HG03135 (cell line): ENCODE measurements around the gene LARGE1.
"Not testable (repeated sequence)": the region's sequence is repeated elsewhere in the genome, so short reads cannot be mapped to it uniquely, and the experiment has no call there.

ENCODE experiments used
- ATAC-seq: cut with Tn5 transposase; IDR thresholded peaks from one replicate; pipeline ENCODE4 v1.9.1; 2021; ENCODE audit warnings: mild to moderate bottlenecking, moderate library complexity; ENCODE audit not compliant: unreplicated experiment

Gene LARGE1

DNA sequence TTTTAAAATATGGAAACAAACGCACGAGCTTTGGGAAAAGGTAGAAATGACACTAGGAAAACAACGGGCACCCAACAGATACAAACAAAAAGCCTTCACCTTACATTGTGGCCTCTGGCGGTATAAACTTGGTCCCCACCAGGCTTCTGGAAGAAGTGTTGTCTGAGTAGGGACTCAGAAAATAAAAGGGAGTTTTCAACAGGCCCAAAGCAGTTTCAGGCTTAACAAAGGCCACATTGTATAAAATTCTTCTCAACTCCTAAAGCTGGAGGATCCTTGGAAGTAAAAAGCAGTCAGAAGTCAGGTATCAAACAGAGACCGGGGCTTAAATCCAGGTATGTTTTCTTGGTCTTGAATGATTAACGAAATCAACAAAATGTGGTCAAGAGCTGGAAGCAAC lies 61.0 kb downstream of the LARGE1 start:
- ATAC-seq, result no peak

DNA sequence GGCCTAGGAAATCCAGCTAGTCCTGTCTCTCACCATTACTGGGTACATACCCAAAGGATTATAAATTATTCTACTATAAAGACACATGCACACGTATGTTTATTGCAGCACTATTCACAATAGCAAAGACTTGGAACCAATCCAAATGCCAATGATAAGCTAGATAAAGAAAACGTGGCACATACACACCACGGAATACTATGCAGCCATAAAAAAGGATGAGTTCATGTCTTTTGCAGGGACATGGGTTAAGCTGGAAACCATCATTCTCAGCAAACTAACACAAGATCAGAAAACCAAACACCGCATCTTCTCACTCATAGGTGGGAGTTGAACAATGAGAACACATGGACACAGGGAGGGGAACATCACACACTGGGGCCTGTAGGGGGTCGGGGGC lies 61.6 kb downstream of the LARGE1 start:
- ATAC-seq, result not testable (repeated sequence)

DNA sequence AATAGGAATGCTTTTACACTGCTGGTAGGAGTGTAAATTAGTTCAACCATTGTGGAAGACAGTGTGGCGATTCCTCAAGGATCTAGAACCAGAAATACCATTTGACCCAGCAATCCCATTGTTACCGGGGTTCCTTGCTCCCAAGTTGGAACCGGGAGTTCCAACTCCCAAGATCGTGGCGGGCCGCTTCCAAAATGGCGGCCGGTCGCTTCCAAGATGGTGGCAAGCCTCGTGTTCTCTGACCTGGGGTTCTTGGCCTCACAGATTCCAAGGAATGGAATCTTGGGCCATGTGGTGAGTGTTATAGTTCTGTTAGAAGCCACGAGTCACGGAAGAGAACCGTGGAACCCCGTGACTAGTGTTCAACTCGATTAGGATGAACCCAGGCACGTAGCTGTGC lies 62.5 kb downstream of the LARGE1 start:
- not testable (repeated sequence) for ATAC-seq

DNA sequence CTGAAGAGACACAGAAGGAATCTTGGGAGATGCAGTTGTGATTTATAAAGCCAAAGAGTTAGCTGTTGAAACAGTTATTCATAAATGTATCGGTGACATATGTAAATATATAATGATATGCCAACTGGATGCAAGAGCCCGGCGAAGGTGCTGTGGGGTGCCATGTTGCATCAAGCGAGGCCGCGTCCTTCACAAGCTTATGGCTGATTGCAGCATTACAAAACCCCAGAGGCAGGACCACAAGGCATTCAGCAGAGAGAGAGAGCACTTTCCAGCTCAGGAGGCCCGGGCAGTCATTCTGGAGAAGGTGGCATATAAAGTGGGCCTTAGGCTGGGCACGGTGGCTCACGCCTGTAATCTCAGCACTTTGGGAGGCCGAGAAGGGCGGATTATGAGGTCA lies 65.6 kb downstream of the LARGE1 start:
- no peak for ATAC-seq

DNA sequence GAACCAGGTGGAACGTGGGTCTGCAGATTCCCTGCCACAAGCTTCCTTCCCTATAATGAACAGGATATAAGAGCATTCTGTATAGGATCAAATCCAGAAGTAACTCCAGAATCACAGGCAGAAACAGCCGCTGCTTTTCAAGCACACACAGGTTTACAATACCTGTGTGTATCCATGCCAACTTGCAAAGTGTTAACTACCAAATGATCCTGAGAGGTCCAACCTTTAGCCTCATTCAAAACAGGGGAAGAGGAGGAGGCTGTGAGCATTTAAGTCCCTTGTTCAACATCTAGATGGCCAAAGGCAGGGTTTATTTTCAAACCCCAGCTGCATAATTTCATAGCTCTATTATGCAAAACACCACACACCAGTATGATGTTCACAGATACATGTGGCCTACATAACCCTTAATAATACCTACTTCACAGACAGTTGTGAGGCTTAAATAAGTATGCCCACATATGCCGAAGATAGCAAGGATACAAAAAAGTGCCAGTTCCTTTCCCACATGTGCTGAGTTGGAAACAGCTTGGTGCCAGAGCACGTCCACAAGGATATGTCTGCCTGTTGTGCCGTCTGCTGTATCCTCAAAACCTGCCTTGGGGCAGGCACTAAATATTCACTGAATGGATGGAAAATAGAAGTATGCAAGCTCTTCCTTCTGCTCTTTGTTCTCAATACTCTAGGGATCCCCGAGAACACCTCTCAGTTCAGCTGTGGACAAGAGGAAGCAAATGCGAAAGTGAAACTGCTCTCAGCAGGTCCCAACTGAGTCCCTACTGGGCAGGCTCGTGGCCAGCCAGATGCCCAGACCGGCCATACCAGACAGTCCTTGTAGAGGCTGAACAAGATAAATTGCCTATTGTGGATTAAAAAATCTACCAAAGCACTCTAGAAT lies 66.8 kb downstream of the LARGE1 start:
- peak; percentile 85 for ATAC-seq

DNA sequence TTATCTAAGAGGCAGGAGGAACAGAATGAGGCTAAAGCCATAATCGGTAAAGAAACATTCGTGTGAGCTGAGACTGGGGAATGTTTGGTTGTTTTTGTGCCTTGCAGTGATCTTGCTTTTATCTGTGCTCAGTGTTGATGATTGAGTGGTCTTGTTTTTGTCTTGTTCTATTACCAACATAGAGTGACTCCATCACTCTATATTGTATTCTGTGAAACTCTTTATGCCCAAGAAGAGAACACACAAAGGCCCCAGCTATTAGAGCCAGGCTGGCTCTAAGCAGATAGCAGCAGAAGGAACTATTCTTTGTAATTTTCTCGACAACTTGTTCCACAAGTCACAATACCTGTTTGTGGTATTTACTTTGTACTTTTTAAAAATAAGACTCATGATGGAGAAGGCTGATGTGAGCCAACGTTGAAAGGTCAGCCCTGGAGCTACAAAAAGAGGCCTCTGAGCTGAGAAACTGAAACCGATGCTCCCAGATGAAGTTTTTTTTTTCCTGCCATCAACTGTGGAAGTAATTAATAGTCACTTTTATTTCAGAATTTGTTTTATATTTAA lies 68.4 kb downstream of the LARGE1 start:
- no peak for ATAC-seq

DNA sequence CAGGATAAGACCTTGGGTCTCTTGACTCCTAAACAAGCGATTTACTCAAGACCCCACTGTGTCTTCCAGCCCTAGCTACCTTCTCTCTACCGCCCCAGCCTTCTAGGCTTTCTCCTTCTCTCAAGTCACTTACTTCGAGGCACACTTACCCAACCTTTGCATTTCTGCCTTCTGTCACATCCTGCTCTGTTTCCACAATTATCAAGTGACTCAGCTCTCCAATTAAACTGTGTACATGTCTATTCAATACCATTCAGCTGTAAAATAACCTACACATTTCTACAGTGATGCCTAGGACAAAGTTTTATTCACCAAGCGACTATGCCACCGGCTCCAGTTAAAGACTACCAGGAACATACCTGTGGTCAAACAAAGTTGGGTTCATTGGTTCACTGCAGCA lies 69.0 kb downstream of the LARGE1 start:
- no peak for ATAC-seq

DNA sequence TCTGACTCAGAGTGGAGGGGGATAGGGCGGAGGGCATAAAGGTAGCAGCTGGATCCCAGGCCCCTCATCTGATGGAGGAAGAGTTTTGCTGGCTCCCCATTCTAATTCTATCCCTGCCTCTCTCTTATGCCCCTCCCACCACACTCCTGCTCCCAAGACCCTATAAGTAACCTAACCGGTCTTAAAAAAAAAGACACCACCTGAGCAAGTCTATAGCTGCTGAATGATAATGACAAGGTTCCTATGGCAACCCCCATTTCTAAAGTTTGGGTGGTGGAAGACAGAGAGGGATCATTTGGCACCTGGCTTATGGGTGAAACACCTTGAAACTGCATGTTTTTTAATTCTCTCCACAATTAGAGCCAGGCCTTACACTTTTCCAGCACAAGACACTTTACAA lies 69.6 kb downstream of the LARGE1 start:
- no peak for ATAC-seq

DNA sequence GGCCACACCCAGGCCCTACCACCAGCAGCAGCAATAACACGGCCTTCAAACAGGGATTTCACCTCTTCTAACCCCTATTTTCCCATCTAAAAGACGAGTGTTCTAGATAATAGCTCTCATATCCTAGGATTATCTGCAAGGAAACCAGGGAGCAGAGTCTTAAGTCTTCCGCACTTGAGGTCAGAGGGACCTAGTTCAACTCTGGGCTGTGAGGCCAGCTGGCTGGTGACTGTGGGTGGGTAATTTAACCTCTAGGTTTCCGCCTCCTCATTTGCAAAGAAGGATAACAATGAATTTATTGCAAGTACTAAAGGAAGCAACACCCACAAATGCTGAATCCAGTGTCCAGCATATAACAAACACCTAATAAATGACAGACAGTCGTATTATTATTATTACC lies 70.1 kb downstream of the LARGE1 start:
- ATAC-seq, result no peak

DNA sequence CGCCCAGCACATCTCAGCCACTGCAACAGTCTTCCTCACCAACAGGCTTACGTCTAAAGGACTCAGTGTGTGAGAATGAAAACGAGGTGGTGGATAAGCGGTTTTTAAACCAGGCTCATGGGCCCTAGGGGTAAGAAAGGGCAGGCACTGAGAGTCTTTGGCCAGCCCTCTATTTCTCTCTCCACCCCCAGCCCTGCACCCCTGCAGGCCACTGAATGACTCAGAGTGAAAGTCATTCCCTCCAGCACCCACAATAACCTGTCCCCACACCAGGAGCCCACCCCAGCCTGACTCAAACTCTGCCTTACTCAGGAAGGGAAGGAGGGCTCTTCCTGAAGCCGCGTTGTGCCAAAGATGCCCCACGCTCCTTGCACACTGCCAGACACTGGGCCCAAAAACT lies 72.0 kb downstream of the LARGE1 start:
- no peak for ATAC-seq

DNA sequence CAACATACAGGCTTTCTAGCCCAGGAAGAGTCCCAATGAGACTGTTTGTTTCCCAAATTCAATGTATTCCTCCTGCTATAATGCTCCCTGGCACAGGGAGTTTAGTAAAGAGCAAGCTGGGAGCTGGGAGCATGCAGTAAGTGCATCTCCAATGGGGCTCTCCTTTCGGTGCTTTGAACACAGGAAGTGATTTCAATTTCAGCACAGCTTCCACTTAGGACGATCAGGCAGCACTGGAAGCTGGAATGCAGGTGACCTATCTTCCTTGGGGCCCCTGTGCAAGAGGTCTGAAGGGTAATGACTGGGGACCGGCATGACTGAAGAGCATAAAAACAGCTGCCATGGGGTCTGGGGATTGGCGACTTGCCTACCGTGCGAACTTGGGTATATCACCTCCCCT lies 76.0 kb downstream of the LARGE1 start:
- ATAC-seq, result no peak

DNA sequence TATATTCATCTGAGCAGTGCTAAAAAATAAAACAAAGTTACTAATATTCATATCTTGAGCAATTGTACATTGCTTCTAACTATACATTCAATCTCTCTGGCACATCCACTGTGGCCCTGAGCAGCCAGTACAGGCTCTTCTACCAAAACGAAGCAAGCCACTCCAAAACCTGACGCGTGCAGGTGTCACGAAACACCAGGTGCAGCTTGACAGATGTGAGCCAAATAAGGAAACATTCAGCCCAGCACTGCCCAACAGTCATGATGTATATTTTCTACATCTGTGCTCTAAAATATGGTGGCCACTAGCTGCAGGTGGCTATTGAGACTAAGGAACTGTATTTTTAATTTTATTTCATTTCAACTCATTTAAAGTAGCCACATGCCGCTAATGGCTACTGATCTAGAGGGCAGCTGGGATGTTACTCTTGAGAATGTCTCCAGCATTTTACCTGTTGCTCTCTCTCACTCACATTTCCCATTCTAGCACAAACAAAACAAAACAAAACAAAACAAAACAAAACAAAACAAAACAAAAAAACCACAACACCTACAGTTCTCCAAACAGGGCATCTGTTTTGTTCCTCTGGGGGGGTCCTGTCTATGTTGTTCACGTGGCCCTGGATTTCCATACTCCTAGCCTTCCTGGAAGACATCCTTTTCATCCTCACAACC lies 77.7 kb downstream of the LARGE1 start:
- peak; percentile 65 for ATAC-seq

DNA sequence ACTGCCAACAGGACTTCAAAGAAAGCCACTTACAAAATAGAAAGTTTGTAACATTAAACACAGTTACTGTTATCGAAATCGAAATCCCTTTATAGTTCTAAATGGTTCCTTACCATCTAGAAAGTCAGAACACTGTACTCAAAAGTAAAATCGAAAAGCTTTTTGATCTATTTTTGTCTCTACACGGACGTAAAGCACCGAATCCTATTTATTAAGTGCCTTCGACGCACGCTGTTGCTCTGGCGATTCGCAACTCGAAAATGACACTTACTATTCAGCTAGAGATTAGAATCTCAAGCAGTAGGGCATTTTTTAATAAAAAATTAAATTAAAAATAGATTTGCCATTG lies 78.3 kb downstream of the LARGE1 start:
- no peak for ATAC-seq

DNA sequence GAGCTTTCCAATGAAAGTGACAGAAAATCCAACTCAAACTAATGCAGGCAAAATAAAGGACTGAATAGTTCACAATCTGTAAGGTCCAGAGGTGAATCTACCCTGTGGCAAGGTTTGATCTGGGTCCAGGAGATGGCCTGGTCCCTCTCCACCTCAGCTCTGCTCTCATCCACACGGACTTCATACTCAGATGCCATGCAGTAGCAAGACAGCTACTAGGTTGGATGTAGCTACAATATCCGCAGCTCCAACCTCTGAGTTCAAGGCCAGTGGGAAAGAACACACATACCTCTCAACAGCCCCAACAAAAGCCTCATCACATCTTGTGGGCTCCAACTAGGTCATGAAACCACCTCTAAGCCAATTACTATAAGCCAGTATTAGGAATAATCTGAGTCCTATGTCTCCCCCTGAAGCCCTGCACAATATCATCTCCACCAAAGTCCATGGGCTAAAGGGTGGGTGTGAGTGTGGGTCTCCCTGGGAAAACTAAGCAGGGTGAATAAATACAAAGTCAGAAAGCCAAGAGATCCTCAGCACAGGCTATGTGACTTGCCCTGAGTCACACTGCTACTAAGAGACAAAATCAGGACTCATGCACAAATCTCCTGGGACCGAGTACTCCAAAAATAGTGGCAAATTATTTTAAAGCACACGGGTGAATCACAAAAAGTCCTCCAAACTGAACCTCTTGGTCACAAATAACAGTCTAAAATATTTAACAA lies 78.8 kb downstream of the LARGE1 start:
- no peak for ATAC-seq

DNA sequence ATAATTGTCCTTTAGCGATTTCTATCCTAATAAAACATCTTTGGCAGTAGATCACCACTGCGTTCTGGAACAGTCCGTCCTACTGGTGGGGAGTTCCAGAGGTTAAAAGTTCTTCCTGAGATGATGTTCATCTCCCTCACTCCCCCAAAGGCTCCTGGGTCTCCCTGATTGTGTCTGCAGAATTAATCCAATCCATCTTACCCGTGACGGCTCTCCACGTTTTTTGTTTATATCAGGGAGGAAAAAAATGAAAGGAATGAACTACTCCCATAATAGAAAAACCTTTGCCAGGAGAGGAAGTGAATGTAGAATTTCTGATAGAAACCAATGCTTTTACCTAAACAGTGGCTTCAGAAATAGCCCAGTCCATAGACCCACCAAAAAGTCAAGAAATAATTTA lies 81.6 kb downstream of the LARGE1 start:
- no peak for ATAC-seq

DNA sequence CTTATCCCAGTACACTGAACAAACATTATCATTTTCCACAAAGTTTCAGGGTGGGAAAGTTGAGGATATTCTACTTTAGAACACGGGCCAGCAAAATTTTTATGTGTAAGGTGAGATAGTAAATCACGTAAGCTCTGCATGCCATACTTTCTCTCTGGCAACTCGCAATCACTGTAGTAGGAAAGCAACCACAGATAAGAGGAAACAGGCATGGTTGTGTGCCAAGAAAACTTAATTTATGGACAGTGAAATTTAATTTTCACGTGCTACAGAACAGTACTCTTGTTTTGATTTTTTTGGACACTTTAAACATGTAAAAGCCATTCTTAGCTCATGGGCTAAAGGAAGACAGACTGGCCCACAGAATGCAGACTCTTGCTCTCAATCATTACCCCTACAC lies 82.5 kb downstream of the LARGE1 start:
- ATAC-seq, result no peak

DNA sequence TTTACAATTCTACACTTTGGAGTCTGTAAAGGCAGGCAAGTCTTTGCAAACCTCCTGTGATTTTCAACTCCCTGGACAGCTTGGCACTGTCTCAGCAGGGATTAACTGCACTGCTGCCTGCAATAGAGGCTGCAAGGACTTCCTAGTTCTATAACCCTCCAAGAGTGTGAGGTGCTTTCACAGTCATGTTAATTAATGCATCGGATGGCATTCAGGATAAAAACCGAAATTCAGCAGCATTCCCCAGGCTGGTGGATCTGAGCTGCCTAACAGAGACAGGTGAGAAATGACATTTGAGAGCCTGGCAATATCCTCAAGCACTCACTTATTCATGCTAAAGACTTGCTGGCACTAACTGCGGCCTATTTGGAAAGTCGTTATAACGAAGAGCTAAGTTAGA lies 85.0 kb downstream of the LARGE1 start:
- no peak for ATAC-seq

DNA sequence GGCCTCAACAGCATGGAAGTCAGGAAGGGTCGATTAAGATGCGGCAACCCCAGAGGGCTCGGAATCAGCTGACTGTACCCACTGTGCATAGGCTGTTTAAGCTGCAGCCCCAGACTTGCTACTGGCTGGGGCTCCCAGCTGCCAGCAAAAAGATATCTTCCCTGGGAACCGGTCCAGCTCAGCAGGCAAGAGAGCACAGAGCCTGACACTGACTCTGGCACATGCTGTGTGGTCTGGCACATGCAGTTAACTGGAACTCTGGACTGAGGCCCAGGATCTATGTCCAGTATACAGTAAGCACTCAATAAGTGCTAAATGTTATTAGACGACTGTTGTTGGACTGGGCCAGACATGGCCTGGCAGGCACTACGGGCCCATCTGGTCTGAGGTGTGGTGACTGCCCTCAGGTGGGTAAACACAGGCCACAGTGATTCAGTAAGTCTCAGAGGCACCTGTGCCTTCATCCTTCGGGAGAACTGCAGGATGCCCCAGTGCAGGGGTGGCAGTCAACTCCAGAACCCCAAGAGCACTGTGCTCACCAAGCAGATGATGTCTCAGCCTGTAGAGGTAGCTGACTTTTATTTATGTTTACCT lies 87.6 kb downstream of the LARGE1 start:
- ATAC-seq, result no peak

DNA sequence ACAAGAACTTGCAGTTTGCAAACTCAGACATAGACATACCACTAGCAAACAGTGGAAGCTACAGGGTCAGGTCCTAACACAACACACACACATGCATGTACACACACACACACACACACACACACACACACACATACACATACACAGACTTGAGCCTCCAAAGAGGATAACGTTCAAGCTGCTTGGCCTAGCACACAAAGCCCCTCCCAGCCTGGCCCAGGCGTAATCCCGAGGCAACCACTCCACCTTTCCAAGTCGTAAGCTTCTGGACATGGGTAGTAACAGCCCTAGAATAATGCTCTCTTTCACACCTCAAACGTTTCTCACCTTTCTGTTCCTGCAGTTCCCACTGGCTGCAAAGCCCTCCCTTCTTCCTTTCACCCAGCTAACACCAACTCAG lies 88.6 kb downstream of the LARGE1 start:
- ATAC-seq, result no peak

DNA sequence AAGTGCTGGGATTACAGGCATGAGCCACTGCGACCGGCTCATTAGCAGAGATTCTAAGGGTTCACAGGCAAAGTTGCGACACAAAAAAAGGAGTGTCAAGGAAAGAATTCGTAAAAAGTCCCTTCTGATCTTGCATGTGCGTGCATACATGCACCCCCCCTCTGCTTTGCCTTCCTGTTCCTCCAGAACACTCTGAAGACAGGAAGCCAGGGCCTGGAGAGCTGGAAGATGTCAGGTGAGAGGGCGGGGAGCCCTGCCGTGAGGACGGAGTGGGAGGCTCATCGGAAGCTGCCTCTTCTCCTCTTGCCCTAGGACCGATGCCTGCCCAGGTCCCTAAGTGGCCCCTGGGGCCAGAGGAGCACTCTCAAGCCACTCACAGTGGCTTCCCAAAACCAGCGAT lies 89.1 kb downstream of the LARGE1 start:
- no peak for ATAC-seq
